HG03196 (cell line): ENCODE measurements around the gene OBI1.

Experiments used
- ATAC-seq: cut with Tn5 transposase; IDR thresholded peaks from one replicate; pipeline ENCODE4 v1.9.1; 2021; ENCODE audit not compliant: unreplicated experiment

OBI1 gene

DNA sequence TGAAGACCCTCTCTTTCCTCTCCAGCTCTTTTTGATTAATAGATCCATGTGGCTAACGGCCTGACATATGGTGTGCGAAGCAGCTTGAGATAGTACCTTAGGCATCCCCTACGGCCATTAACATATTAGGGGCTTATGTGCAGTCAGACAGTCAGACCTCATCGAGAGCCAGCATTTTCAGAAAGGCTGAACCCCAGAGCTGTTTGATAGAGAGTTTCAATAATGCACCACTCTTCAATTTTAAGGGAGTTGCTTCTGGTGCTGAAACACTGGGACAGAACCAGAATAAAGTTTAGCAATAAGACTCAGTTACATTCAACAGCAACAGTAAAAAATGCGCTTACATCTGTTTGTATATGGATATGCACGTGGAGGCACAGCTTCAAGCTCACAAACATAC is 66.4 kb downstream of the OBI1 start:
- ATAC-seq = no peak

DNA sequence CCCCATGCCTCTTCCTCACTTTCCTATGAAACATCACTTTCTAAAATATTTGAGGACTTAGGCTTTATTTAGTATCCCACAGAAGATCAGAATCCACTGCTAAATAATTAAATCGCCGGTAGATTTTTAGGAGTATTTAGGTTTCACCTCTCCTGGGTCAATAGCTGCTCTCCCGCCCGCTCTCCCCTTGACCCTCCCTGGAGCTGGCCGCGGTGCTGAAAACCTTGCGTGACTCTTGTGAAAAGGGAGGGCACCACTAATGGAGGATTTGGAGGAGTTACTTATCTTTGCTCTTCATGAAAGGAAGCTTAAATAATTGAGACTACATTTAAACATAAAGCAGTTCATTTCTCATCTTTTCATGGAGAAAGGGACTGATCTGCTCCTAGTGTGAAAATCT is 69.7 kb downstream of the OBI1 start:
- no peak for ATAC-seq

DNA sequence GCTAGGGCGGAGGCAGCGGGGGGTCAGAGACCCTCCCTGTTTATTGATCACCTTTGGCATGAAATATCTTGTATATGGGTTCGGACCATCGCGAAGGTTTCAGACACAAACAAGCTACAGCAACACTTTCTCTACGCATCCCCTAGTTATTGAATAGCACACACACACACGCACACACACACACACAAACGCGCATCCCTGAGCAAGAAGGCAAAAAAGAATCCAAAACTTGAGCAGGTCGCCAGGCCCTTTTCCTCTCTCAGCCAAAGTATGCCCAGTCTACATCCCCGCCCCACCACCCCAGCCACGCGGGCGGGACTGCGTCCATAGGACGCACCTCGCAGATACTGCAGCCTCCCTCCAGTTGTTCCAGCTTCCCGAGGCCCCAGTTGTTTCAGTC is 71.6 kb downstream of the OBI1 start:
- ATAC-seq = no peak

DNA sequence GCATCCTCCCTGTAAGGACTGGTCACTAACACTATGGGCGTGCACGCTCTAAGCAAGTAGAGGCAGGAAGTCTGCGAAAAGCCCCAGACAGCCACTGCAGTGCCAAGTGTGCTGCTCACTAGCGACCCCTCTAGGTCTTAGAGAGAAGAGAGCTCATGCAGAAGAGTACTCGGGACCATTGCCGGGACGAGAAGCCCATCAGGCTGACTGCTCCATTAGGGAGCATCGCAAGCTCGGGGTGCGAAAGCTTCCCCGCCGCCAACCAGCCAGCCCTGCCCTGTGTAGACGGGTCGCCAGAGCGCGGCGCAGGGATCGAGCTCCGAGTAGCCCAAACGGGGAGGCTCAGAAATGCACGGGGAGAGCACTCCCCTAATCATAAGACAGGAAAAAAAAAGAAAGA is 72.2 kb downstream of the OBI1 start:
- ATAC-seq = no peak

DNA sequence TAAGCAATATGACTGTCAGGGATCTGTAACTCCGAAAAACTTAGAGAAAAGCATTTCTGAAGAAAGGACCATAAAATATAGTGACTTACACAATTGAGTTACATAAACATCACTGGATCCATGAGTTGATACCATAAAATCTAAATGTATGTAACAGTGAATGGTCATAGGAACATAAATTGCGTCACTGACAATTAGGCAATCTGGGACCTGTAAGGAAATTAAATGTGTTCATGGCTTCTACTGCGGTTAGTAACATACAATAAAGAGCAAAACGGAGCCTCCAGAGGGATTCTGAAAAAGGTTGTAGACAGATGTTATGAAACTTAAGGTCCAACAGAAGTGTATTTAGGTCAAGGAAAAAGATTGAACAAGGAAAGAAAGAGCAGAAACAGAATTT is 82.7 kb downstream of the OBI1 start:
- ATAC-seq = no peak

- no peak for ATAC-seq
Measured at GRCh38 chr13:78572459-78572858, 86.5 kb downstream of the OBI1 start.

DNA sequence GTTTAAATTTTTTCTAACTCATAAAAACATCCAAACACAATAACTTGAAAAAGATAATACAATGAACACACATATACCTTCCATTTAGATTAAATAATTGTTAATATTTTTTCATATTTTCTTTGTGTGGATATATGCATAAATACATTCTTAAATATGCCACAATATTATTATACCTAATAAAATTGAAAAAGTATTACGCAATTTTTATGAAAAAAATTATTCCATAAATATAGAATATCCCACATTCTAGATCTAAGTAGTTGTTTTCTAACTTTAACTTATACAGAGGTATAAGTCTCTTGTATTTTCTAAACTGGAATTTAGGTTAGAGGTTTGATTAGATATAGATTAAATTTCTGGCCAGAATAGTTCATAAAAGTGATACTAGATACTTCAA is 89.9 kb downstream of the OBI1 start:
- no peak for ATAC-seq

DNA sequence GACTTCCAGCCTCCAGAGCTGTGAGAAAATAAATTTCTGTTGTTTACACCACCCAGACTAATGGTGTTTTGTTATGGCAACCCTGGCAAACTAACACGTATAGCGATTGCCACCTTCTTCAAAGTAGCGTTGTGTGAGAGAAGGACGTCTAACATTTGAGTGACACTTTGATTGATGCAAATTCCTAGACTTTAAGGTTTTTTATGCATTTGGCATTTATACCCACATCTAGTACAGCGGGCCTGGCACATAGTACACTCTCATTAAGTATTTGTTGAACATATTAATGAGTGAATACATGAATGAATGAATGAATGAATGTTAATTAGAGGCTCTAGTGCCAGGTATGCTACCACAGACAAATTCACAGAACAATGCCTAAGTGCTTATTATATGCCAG is 92.3 kb downstream of the OBI1 start:
- no peak for ATAC-seq
